Fibroblast of lung (primary cell): ENCODE measurements around the gene C2CD4A.

Source experiments
- CTCF ChIP-seq, 2 donors: IDR thresholded peaks in 1 of 2; conservative IDR thresholded peaks in 1 of 2; 1 replicate in 1 of 2; 2 replicates in 1 of 2; pipeline ENCODE4 v1.5.1; 2011 to 2012; ENCODE audit warnings: low read length in 2 of 2, control low read depth in 1 of 2, inconsistent platforms in 1 of 2, low read depth in 1 of 2, mild to moderate bottlenecking in 1 of 2
- EZH2 ChIP-seq: IDR thresholded peaks from 2 replicates; pipeline ENCODE4 v1.5.1; 2012; ENCODE audit warnings: low read length, control low read depth, mild to moderate bottlenecking; ENCODE audit errors: missing control alignments

- TF ChIP-seq CTCF (conservative IDR thresholded peaks at IDR 0.05 in 1 of 2, IDR thresholded peaks at IDR 0.05 in 1 of 2; ENCODE audit: low read depth in 1 of 2, low read length in 2 of 2) (no peak), EZH2 (no peak)
Observed at GRCh38 chr15:62085740-62086139, 19.0 kb downstream of the C2CD4A start.
